Neuronal stem cell (in vitro differentiated cells): Measurements from ENCODE around the gene ATXN7.

ENCODE experiments used
- DNase-seq: peaks from one replicate; pipeline ENCODE4 v3.0.0-alpha.2; 2013; ENCODE audit warnings: low spot score
- H2AFZ ChIP-seq: one replicate; pipeline ENCODE4 v1.6.1; 2013; ENCODE audit warnings: mild to moderate bottlenecking, low read length, inconsistent platforms
- H2AK5ac ChIP-seq: 2 replicates; pipeline ENCODE4 v1.6.1; 2013; ENCODE audit warnings: low read depth, mild to moderate bottlenecking, inconsistent platforms, low read length, moderate library complexity, mixed read lengths
- H2BK120ac ChIP-seq: 2 replicates; pipeline ENCODE4 v1.6.1; 2013; ENCODE audit warnings: low read depth, mild to moderate bottlenecking, inconsistent platforms, low read length, moderate library complexity, mixed read lengths
- H2BK12ac ChIP-seq: one replicate; pipeline ENCODE4 v1.6.1; 2013; ENCODE audit warnings: low read length, inconsistent platforms
- H2BK15ac ChIP-seq: 2 replicates; pipeline ENCODE4 v1.6.1; 2013; ENCODE audit warnings: mild to moderate bottlenecking, low read length, inconsistent platforms, mixed read lengths
- H2BK5ac ChIP-seq: one replicate; pipeline ENCODE4 v1.6.1; 2013; ENCODE audit warnings: inconsistent platforms, mild to moderate bottlenecking, low read length, moderate library complexity
- H3K14ac ChIP-seq: one replicate; pipeline ENCODE4 v1.6.1; 2013; ENCODE audit warnings: low read length, inconsistent platforms
- H3K18ac ChIP-seq: 2 replicates; pipeline ENCODE4 v1.6.1; 2013; ENCODE audit warnings: low read length, inconsistent platforms
- H3K23ac ChIP-seq: 2 replicates; pipeline ENCODE4 v1.6.1; 2013; ENCODE audit warnings: low read depth, mild to moderate bottlenecking, mixed read lengths, low read length, inconsistent platforms; ENCODE audit not compliant: poor library complexity
- H3K27ac ChIP-seq: replicated peaks from 3 replicates; pipeline ENCODE4 v1.5.1; 2013; ENCODE audit warnings: low read length, inconsistent platforms
- H3K27me3 ChIP-seq, 3 experiments: 2 replicates each; pipeline ENCODE4 v1.6.1; 2013; ENCODE audit warnings: low read length in 3 of 3, mild to moderate bottlenecking in 2 of 3, inconsistent platforms in 1 of 3, low read depth in 1 of 3, mixed read lengths in 1 of 3, moderate library complexity in 1 of 3; ENCODE audit not compliant: control insufficient read depth in 3 of 3, insufficient read depth in 3 of 3
- H3K36me3 ChIP-seq, 2 donors: replicated peaks in 1 of 2; 2 replicates each; pipeline ENCODE4 v1.6.1; 2013; ENCODE audit warnings: low read length in 2 of 2; ENCODE audit not compliant: control insufficient read depth in 2 of 2, insufficient read depth in 2 of 2
- H3K4ac ChIP-seq: 2 replicates; pipeline ENCODE4 v1.6.1; 2013; ENCODE audit warnings: inconsistent platforms, mild to moderate bottlenecking, low read length, moderate library complexity
- H3K4me1 ChIP-seq, 2 donors: 1 replicate in 1 of 2; 2 replicates in 1 of 2; pipeline ENCODE4 v1.6.1; 2013; ENCODE audit warnings: low read length in 2 of 2, low read depth in 1 of 2; ENCODE audit not compliant: control insufficient read depth in 2 of 2, insufficient read depth in 1 of 2
- H3K4me2 ChIP-seq: one replicate; pipeline ENCODE4 v1.6.1; 2013; ENCODE audit warnings: mild to moderate bottlenecking, low read length, inconsistent platforms; ENCODE audit not compliant: insufficient read depth, poor library complexity, severe bottlenecking
- H3K4me3 ChIP-seq, 2 donors: 2 replicates each; pipeline ENCODE4 v1.5.1; 2013; ENCODE audit warnings: low read length in 2 of 2, mild to moderate bottlenecking in 2 of 2, inconsistent platforms in 1 of 2, moderate library complexity in 1 of 2
- H3K79me1 ChIP-seq: one replicate; pipeline ENCODE4 v1.6.1; 2013; ENCODE audit warnings: low read depth, mild to moderate bottlenecking, inconsistent platforms, low read length, moderate library complexity
- H3K9ac ChIP-seq: one replicate; pipeline ENCODE4 v1.6.1; 2013; ENCODE audit warnings: mild to moderate bottlenecking, low read depth, low read length, inconsistent platforms; ENCODE audit not compliant: poor library complexity
- H3K9me3 ChIP-seq, 2 donors: replicated peaks in 1 of 2; 2 replicates each; pipeline versions ENCODE3 to v1.6.1; 2013; ENCODE audit warnings: low read length in 2 of 2, mild to moderate bottlenecking in 2 of 2, inconsistent platforms in 1 of 2, low read depth in 1 of 2, mixed read lengths in 1 of 2, moderate library complexity in 1 of 2; ENCODE audit not compliant: control insufficient read depth in 2 of 2, insufficient read depth in 1 of 2
- H4K8ac ChIP-seq: one replicate; pipeline ENCODE4 v1.6.1; 2013; ENCODE audit warnings: low read depth, mild to moderate bottlenecking, inconsistent platforms, low read length, moderate library complexity
- H4K91ac ChIP-seq: one replicate; pipeline ENCODE4 v1.6.1; 2013; ENCODE audit warnings: low read length, low read depth, mild to moderate bottlenecking, inconsistent platforms; ENCODE audit not compliant: poor library complexity
- WGBS, 2 donors: extraction: QIAGEN DNeasy Blood & Tissue Kit; methylation state at CpG; one replicate each; pipeline ENCODE4 v1.1.7; 2013; ENCODE audit warnings: missing lambda C conversion rate in 2 of 2, mixed read lengths in 1 of 2; ENCODE audit not compliant: insufficient read length in 2 of 2, insufficient replicate concordance in 1 of 2; ENCODE audit errors: extremely low coverage in 2 of 2; 5-methylcytosine and 5-hydroxymethylcytosine counted together

ATXN7 gene

DNA sequence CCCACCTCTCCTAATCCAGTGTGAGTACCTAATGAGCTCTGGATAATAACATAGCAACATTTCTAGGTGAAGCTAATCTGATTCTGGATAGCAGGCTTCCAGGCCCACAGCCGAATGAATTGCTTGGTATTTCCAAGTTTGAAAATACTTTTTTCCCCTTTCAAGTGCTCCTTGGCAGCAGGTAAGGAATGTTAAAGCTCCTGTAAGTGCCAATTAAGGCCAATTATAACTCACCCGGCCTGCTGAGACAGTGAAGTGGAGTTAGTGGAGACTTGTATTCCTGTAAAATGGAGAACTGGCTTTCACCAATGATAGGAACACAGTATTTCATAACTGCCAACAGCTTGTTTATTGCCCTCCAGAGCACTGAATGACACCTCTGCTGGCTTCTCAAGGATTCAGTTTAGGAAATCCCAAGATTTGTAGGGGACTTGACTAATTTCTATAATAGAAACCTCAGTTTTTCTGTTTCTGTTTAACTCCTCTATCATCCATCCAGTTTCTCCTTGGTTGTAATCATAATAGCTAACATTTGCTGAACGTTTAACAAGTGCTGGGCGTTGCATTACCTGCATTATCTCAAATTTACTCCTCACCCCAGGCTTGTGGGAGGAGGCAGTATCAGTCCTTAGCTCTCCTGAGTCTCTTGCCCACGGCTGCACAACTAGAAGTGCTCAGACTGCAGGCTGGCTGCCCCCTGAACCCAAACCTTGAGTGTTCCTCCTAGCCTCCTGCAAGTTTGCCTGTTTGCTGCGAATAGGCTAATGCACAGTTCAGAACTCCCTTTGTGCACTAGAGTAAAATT, 101.2 kb downstream of the ATXN7 start:
- H4K91ac ChIP-seq, result peak overlapping the region; percentile 16
- WGBS, 2 donors, result no CpG with 5 or more reads among the region's 6 CpGs
- no peaks in the 10 kb centered on the region for H3K9me3 ChIP-seq
- no peak overlapping the region for H3K4ac ChIP-seq
- H2AK5ac ChIP-seq, result no peak overlapping the region
- H3K23ac ChIP-seq, result no peak overlapping the region
- peak overlapping the region; percentile 30 for H3K27ac ChIP-seq
- no peak for DNase-seq
- peaks cover 26 to 38% of the 10 kb centered on the region in 2 donors for H3K4me1 ChIP-seq
- H2BK5ac ChIP-seq, result no peak overlapping the region
- H2BK12ac ChIP-seq, result no peak overlapping the region
- H4K8ac ChIP-seq, result no peak overlapping the region
- H2AFZ ChIP-seq, result no peak overlapping the region
- no peaks in the 10 kb centered on the region for H3K79me1 ChIP-seq
- H3K9ac ChIP-seq, result no peak overlapping the region
- H3K4me2 ChIP-seq, result no peak overlapping the region
- peak overlapping the region; percentile 68 for H3K18ac ChIP-seq
- H3K27me3 ChIP-seq, result no peaks in the 10 kb centered on the region
- H3K14ac ChIP-seq, result no peak overlapping the region
- no peak overlapping the region for H2BK120ac ChIP-seq
- H2BK15ac ChIP-seq, result no peak overlapping the region
- H3K4me3 ChIP-seq, result no peak overlapping the region
- no peaks in the 10 kb centered on the region for H3K36me3 ChIP-seq

DNA sequence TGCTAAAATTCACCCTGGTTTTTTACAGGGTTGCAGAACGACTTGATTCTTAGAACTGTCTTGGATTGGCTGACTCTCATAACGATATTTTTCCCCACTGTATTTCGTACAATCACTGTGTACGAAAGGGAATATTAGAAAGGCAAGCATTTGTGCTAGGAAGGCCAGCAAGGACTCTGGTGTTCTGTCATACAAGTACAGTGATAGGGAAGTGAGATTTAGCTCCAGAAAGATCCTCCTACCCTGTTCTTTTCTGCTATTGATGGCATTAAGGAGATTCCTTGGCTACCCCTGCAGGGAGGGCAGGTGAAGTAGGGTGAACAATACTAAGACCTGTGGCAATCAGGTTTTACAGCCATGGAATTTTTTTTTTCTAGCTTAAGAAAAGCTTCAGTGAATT, 102.3 kb downstream of the ATXN7 start:
- Histone ChIP-seq H2BK12ac (no peak overlapping the region), H3K4me2 (no peak overlapping the region), H3K23ac (no peak overlapping the region), H4K8ac (no peak overlapping the region), H3K9me3 (no peaks in the 10 kb centered on the region), H3K27me3 (no peaks in the 10 kb centered on the region), H2BK15ac (no peak overlapping the region), H3K14ac (no peak overlapping the region), H2AK5ac (no peak overlapping the region), H3K4ac (no peak overlapping the region), H3K27ac (no peak overlapping the region), H2AFZ (no peak overlapping the region), H3K36me3 (no peaks in the 10 kb centered on the region), H3K4me3 (no peak overlapping the region), H4K91ac (no peak overlapping the region), H3K79me1 (no peaks in the 10 kb centered on the region), H3K4me1 (peaks cover 34 to 38% of the 10 kb centered on the region in 2 donors), H3K9ac (no peak overlapping the region), H3K18ac (no peak overlapping the region), H2BK120ac (no peak overlapping the region), H2BK5ac (no peak overlapping the region)
- DNase-seq, result no peak
- no CpG with 5 or more reads among the region's 4 CpGs for WGBS, 2 donors

- no peak overlapping the region for H3K18ac ChIP-seq
- H3K14ac ChIP-seq, result no peak overlapping the region
- no peak overlapping the region for H2BK12ac ChIP-seq
- peaks cover 38 to 40% of the 10 kb centered on the region in 2 donors for H3K4me1 ChIP-seq
- no peak overlapping the region for H2BK120ac ChIP-seq
- H3K4me3 ChIP-seq, result no peak overlapping the region
- no peaks in the 10 kb centered on the region for H3K79me1 ChIP-seq
- no CpG with 5 or more reads among the region's 1 CpG for WGBS, 2 donors
- no peaks in the 10 kb centered on the region for H3K27me3 ChIP-seq
- no peaks in the 10 kb centered on the region for H3K36me3 ChIP-seq
- DNase-seq, result no peak
- no peak overlapping the region for H2AFZ ChIP-seq
- H2BK15ac ChIP-seq, result no peak overlapping the region
- H2AK5ac ChIP-seq, result no peak overlapping the region
- no peak overlapping the region for H3K9ac ChIP-seq
- H2BK5ac ChIP-seq, result no peak overlapping the region
- H3K9me3 ChIP-seq, result no peaks in the 10 kb centered on the region
- no peak overlapping the region for H4K91ac ChIP-seq
- no peak overlapping the region for H3K4ac ChIP-seq
- H3K4me2 ChIP-seq, result no peak overlapping the region
- no peak overlapping the region for H4K8ac ChIP-seq
- no peak overlapping the region for H3K23ac ChIP-seq
- no peak overlapping the region for H3K27ac ChIP-seq
These were observed 103.2 kb downstream of the ATXN7 start for GRCh38 chr3:63966871-63967270.

DNA sequence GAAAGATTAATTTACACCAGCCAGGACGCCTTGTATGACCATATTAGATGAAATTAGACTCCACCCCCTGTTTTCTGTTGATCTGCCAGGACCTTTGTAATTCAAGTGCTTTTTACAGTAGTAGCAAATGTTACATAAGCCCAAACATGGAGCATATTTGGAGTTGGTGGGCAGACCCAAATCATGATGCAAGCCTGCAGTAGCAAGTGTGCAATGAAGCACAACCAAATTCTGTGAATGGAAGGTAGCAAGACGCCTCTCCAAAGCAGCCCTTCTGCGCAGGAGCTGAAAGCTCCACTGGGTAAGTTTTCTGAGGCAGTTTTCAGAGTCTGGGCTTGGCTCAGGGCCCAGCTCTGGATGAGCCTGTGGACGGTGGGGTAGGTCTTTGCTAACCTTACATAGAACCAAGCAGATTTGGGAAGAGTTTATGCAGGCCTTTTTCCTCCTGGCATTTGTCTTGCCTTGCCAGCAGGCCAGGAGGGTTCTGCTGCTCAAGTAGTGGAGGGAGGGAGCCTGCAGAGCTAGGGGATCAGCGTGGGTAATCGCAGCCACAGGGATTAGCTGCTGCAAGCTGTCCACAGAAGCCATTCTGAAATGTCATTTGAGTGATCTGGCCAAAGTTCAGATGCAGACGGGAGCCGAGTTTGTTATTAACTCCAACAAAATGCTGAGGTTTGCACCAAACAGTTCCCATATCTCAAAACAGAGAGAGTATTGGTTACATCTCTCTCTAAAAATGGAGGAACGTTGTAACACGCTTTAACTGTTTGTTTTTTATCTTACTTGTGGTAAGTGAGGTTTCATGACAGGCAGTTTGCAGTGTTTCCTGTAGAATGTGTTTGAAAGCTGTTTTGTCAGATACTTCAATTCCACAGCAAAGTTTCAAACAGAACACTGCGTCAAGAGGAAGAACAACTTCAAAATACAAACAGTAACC, 104.3 kb downstream of the ATXN7 start:
- Histone ChIP-seq H3K4me2 (no peak overlapping the region), H3K27ac (peak overlapping the region; percentile 35), H2BK5ac (peak overlapping the region; percentile 46), H2BK15ac (no peak overlapping the region), H3K9me3 (no peaks in the 10 kb centered on the region), H3K4me1 (peaks cover 44 to 49% of the 10 kb centered on the region in 2 donors), H3K4ac (no peak overlapping the region), H3K23ac (no peak overlapping the region), H4K91ac (no peak overlapping the region), H3K9ac (no peak overlapping the region), H3K14ac (no peak overlapping the region), H3K27me3 (no peaks in the 10 kb centered on the region), H3K18ac (peak overlapping the region; percentile 23), H2AFZ (peak overlapping the region; percentile 1), H4K8ac (no peak overlapping the region), H2AK5ac (no peak overlapping the region), H3K79me1 (no peaks in the 10 kb centered on the region), H3K36me3 (peaks cover 0 to under 1% of the 10 kb centered on the region in 2 donors), H2BK120ac (no peak overlapping the region), H2BK12ac (peak overlapping the region; percentile 24), H3K4me3 (no peak overlapping the region)
- WGBS, 2 donors, result no CpG with 5 or more reads among the region's 11 CpGs
- no peak for DNase-seq
